Activated CD8-positive, alpha-beta memory T cell treated with anti-CD3 and anti-CD28 coated beads, Interleukin-2, amount 50 U/mL, for 1 hour (primary cell): ENCODE measurements around the gene MOB3B.
"Not testable (repeated sequence)": the region's sequence is repeated elsewhere in the genome, so short reads cannot be mapped to it uniquely, and the experiment has no call there.

Experiments
- DNase-seq: peaks from one replicate; pipeline ENCODE4 v3.0.0-alpha.2; 2020; ENCODE audit errors: extremely low read depth

The MOB3B gene

GRCh38 chr9:27475057-27475595 lies 54.5 kb downstream of the MOB3B start:
- DNase-seq, result no peak

- no peak for DNase-seq
Measured at GRCh38 chr9:27474305-27474704, 55.3 kb downstream of the MOB3B start.

GRCh38 chr9:27473111-27473529 lies 56.5 kb downstream of the MOB3B start:
- no peak for DNase-seq

- no peak for DNase-seq
Measured at GRCh38 chr9:27472195-27472594, 57.4 kb downstream of the MOB3B start.

- no peak for DNase-seq
Measured at GRCh38 chr9:27471789-27472188, 57.8 kb downstream of the MOB3B start.

- DNase-seq, result no peak
Measured at GRCh38 chr9:27471366-27471765, 58.2 kb downstream of the MOB3B start.

GRCh38 chr9:27470291-27470856 lies 59.2 kb downstream of the MOB3B start:
- no peak for DNase-seq

GRCh38 chr9:27469550-27469949 lies 60.1 kb downstream of the MOB3B start:
- no peak for DNase-seq

GRCh38 chr9:27468462-27469110 lies 61.0 kb downstream of the MOB3B start:
- DNase-seq, result no peak

- DNase-seq, result no peak
Measured at GRCh38 chr9:27468000-27468399, 61.6 kb downstream of the MOB3B start.

- no peak for DNase-seq
Measured at GRCh38 chr9:27467486-27467885, 62.1 kb downstream of the MOB3B start.

- not testable (repeated sequence) for DNase-seq
Measured at GRCh38 chr9:27466516-27466915, 63.1 kb downstream of the MOB3B start.

GRCh38 chr9:27464950-27465349 lies 64.7 kb downstream of the MOB3B start:
- not testable (repeated sequence) for DNase-seq

GRCh38 chr9:27462846-27463245 lies 66.8 kb downstream of the MOB3B start:
- no peak for DNase-seq

- no peak for DNase-seq
Measured at GRCh38 chr9:27462434-27462833, 67.2 kb downstream of the MOB3B start.

GRCh38 chr9:27460226-27461023 lies 69.2 kb downstream of the MOB3B start:
- DNase-seq, result no peak

GRCh38 chr9:27457445-27457844 lies 72.2 kb downstream of the MOB3B start:
- no peak for DNase-seq

- no peak for DNase-seq
Measured at GRCh38 chr9:27453860-27454553, 75.6 kb downstream of the MOB3B start.

GRCh38 chr9:27451207-27451797 lies 78.3 kb downstream of the MOB3B start:
- no peak for DNase-seq

- DNase-seq, result no peak
Measured at GRCh38 chr9:27450752-27451151, 78.9 kb downstream of the MOB3B start.

- DNase-seq, result not testable (repeated sequence)
Measured at GRCh38 chr9:27448356-27448755, 81.3 kb downstream of the MOB3B start.
